GM06990 (cell line): ENCODE results near the gene ATP4A.

ENCODE experiments used
- DNase-seq: peaks from one replicate; pipeline ENCODE4 v3.0.0-alpha.2; 2011; ENCODE audit not compliant: insufficient read length; ENCODE audit errors: extremely low read depth
- H3K27me3 ChIP-seq: replicated peaks from 2 replicates; pipeline ENCODE4 v1.6.0; 2011; ENCODE audit warnings: low read length; ENCODE audit not compliant: control insufficient read depth, insufficient read depth
- H3K36me3 ChIP-seq: 2 replicates; pipeline ENCODE4 v1.5.1; 2011; ENCODE audit warnings: low read length; ENCODE audit not compliant: control insufficient read depth, insufficient read depth
- H3K4me3 ChIP-seq: replicated peaks from 2 replicates; pipeline ENCODE4 v1.5.1; 2011; ENCODE audit warnings: low read depth, mild to moderate bottlenecking, control low read depth, low read length
- CTCF ChIP-seq: IDR thresholded peaks from 2 replicates; pipeline ENCODE4 v1.5.1; 2011; ENCODE audit warnings: low read length, control low read depth, mild to moderate bottlenecking, inconsistent platforms; ENCODE audit not compliant: insufficient read depth, poor library complexity, severe bottlenecking

Gene ATP4A

GRCh38 chr19:35559281-35559659, 4.2 kb downstream of the ATP4A start:
- DNase-seq = peak; percentile 52
- TF ChIP-seq CTCF = no peak
- H3K27me3 ChIP-seq = no peaks in the 10 kb centered on the region; the same call in 1 of the 2 replicates
- H3K4me3 ChIP-seq = no peak overlapping the region
- H3K36me3 ChIP-seq = no peaks in the 10 kb centered on the region

GRCh38 chr19:35558400-35559280, 4.8 kb downstream of the ATP4A start:
- DNase-seq = no peak
- Histone ChIP-seq H3K36me3 (no peaks in the 10 kb centered on the region), H3K27me3 (no peaks in the 10 kb centered on the region; the same call in 1 of the 2 replicates), H3K4me3 (peak overlapping the region; percentile 16)
- no peak for TF ChIP-seq CTCF

- TF ChIP-seq CTCF = peak; percentile 14
- DNase-seq = peak; percentile 82
- peak overlapping the region; percentile 16 for H3K4me3 ChIP-seq
- no peaks in the 10 kb centered on the region; the same call in 1 of the 2 replicates for H3K27me3 ChIP-seq
- H3K36me3 ChIP-seq = no peaks in the 10 kb centered on the region
These were observed 5.7 kb downstream of the ATP4A start for GRCh38 chr19:35557539-35558399.

GRCh38 chr19:35556846-35557538, 6.5 kb downstream of the ATP4A start:
- Histone ChIP-seq H3K4me3 (no peak overlapping the region), H3K27me3 (no peaks in the 10 kb centered on the region; the same call in 1 of the 2 replicates), H3K36me3 (no peaks in the 10 kb centered on the region)
- no peak for TF ChIP-seq CTCF
- DNase-seq = no peak

- no peak for TF ChIP-seq CTCF
- Histone ChIP-seq H3K36me3 (no peaks in the 10 kb centered on the region; the same call in 1 of the 2 replicates), H3K27me3 (no peaks in the 10 kb centered on the region; the same call in 1 of the 2 replicates), H3K4me3 (no peak overlapping the region)
- no peak for DNase-seq
These were observed 7.3 kb downstream of the ATP4A start for GRCh38 chr19:35556025-35556590.
